NB4 (cell line): Measurements from ENCODE around the gene SLC16A9.

ENCODE experiments used
- CTCF ChIP-seq: IDR thresholded peaks from one replicate; pipeline ENCODE4 v1.5.1; 2012; ENCODE audit warnings: low read depth, low read length
- MYC ChIP-seq: IDR thresholded peaks from 2 replicates; pipeline ENCODE4 v1.6.1; 2011; ENCODE audit warnings: low read depth, low read length
- POLR2A ChIP-seq: IDR thresholded peaks from 2 replicates; pipeline ENCODE4 v1.6.1; 2011; ENCODE audit warnings: mild to moderate bottlenecking; ENCODE audit not compliant: insufficient read length; ENCODE audit errors: extremely low read depth
- TF ChIP-seq, protein P1 (sequence below): IDR thresholded peaks from 2 replicates; pipeline ENCODE4 v1.6.1; 2011; ENCODE audit warnings: low read depth, low read length

- no peak for TF ChIP-seq CTCF
- no peak for TF ChIP-seq MYC
- no peak for TF ChIP-seq POLR2A
- TF ChIP-seq, protein P1, sequence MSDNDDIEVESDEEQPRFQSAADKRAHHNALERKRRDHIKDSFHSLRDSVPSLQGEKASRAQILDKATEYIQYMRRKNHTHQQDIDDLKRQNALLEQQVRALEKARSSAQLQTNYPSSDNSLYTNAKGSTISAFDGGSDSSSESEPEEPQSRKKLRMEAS, result no peak
Observed at GRCh38 chr10:59684006-59684405, 25.6 kb downstream of the SLC16A9 start.
